Measurements from ENCODE around the gene ABCG1.

- TF ChIP-seq, protein P1, sequence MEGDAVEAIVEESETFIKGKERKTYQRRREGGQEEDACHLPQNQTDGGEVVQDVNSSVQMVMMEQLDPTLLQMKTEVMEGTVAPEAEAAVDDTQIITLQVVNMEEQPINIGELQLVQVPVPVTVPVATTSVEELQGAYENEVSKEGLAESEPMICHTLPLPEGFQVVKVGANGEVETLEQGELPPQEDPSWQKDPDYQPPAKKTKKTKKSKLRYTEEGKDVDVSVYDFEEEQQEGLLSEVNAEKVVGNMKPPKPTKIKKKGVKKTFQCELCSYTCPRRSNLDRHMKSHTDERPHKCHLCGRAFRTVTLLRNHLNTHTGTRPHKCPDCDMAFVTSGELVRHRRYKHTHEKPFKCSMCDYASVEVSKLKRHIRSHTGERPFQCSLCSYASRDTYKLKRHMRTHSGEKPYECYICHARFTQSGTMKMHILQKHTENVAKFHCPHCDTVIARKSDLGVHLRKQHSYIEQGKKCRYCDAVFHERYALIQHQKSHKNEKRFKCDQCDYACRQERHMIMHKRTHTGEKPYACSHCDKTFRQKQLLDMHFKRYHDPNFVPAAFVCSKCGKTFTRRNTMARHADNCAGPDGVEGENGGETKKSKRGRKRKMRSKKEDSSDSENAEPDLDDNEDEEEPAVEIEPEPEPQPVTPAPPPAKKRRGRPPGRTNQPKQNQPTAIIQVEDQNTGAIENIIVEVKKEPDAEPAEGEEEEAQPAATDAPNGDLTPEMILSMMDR (IDR thresholded peaks at IDR 0.05; ENCODE audit: poor library complexity), result no peak
- TF ChIP-seq EZH2phosphoT487 (IDR thresholded peaks at IDR 0.05; ENCODE audit: low read depth, severe bottlenecking, unreplicated experiment), result no peak
- TF ChIP-seq EZH2 (IDR thresholded peaks at IDR 0.05; ENCODE audit: borderline replicate concordance), result no peak
Measured at GRCh38 chr21:42225042-42225441, 6.1 kb downstream of the ABCG1 start.
